Femur (tissue), 1 donor: Measurements from ENCODE around the gene SH3TC1.
A peak's percentile ranks its signal among the peaks of the same experiment; 100 is the strongest.

Experiments
- DNase-seq: peaks from one replicate; pipeline ENCODE4 v3.0.0-alpha.2; 2017

Gene SH3TC1

GRCh38 chr4:8198906-8199593, at the start of gene SH3TC1:
Gene SH3TC1 (plus strand): TSS chr4:8199290. CDS start chr4:8205195, 5,905 bp downstream.
- peak; percentile 92 for DNase-seq

- no peak for DNase-seq
Measured at GRCh38 chr4:8149664-8150063, 49.4 kb upstream of the SH3TC1 start.

- no peak for DNase-seq
Measured at GRCh38 chr4:8150152-8151090, 48.7 kb upstream of the SH3TC1 start.

- no peak for DNase-seq
Measured at GRCh38 chr4:8151165-8151650, 47.9 kb upstream of the SH3TC1 start.

- DNase-seq = no peak
Measured at GRCh38 chr4:8152090-8152864, 46.8 kb upstream of the SH3TC1 start.

- DNase-seq = no peak
Measured at GRCh38 chr4:8152865-8153257, 46.2 kb upstream of the SH3TC1 start.

GRCh38 chr4:8153441-8153840, 45.6 kb upstream of the SH3TC1 start:
- DNase-seq = no peak

GRCh38 chr4:8155048-8155447, 44.0 kb upstream of the SH3TC1 start:
- no peak for DNase-seq

GRCh38 chr4:8155660-8156421, 43.2 kb upstream of the SH3TC1 start:
- DNase-seq = no peak

- no peak for DNase-seq
Measured at GRCh38 chr4:8156617-8157016, 42.5 kb upstream of the SH3TC1 start.

GRCh38 chr4:8157496-8157895, 41.6 kb upstream of the SH3TC1 start:
- no peak for DNase-seq

- DNase-seq = no peak
Measured at GRCh38 chr4:8157944-8158709, 41.0 kb upstream of the SH3TC1 start.

- DNase-seq = peak; percentile 99
Measured at GRCh38 chr4:8158710-8159536, 40.2 kb upstream of the SH3TC1 start, which contains the start of gene ABLIM2. Gene ABLIM2 (minus strand): TSS chr4:8158813. CDS start chr4:8158689, 124 bp downstream.

- no peak for DNase-seq
Measured at GRCh38 chr4:8159537-8160232, 39.4 kb upstream of the SH3TC1 start.

GRCh38 chr4:8160233-8160560, 38.9 kb upstream of the SH3TC1 start:
- no peak for DNase-seq

- DNase-seq = no peak
Measured at GRCh38 chr4:8160572-8160971, 38.5 kb upstream of the SH3TC1 start.

GRCh38 chr4:8162625-8163024, 36.5 kb upstream of the SH3TC1 start:
- peak; percentile 22 for DNase-seq

- DNase-seq = no peak
Measured at GRCh38 chr4:8163026-8163425, 36.1 kb upstream of the SH3TC1 start.

- no peak for DNase-seq
Measured at GRCh38 chr4:8163436-8164193, 35.5 kb upstream of the SH3TC1 start.
